Activated CD8-positive, alpha-beta T cell treated with anti-CD3 and anti-CD28 coated beads for 36 hours (primary cell): ENCODE data around the gene GALNT12. TPM values are rescaled to one million over a fixed set of nuclear protein-coding genes. Genes with fewer than 3 reads are reported as not detected.

Source experiments
- ATAC-seq: fragments of 200-7000 bp; cut with Tn5 transposase; one replicate; pipeline ENCODE4 v1.10.0; 2021; ENCODE audit warnings: mild to moderate bottlenecking, moderate library complexity
- CTCF ChIA-PET: fragments of 350-600 bp; sonication (Branson Sonifier 250); formaldehyde crosslinking; loops from one replicate; lab custom pipeline; 2021; ENCODE audit warnings: antibody characterized with exemption; lab: Charles Lee
- POLR2A ChIA-PET: fragments of 350-600 bp; sonication (Branson Sonifier 250); formaldehyde crosslinking; loops from one replicate; lab custom pipeline; 2021; ENCODE audit warnings: antibody characterized with exemption; lab: Charles Lee
- DNase-seq: peaks from one replicate; pipeline ENCODE4 v3.0.0-alpha.2; 2020
- H3K27ac Mint-ChIP-seq: one replicate; pipeline ENCODE4 v1.8.0; 2021; ENCODE audit warnings: mild to moderate bottlenecking, mixed read lengths
- H3K27me3 Mint-ChIP-seq: one replicate; pipeline ENCODE4 v1.8.0; 2021; ENCODE audit warnings: mixed read lengths
- H3K36me3 Mint-ChIP-seq: one replicate; pipeline ENCODE4 v1.8.0; 2021; ENCODE audit warnings: low read depth, mixed read lengths
- H3K4me1 Mint-ChIP-seq: one replicate; pipeline ENCODE4 v1.8.0; 2021; ENCODE audit warnings: low read depth, mixed read lengths
- H3K4me3 Mint-ChIP-seq: one replicate; pipeline ENCODE4 v1.8.0; 2021; ENCODE audit warnings: mild to moderate bottlenecking, moderate library complexity, mixed read lengths
- H3K9me3 Mint-ChIP-seq: one replicate; pipeline ENCODE4 v1.8.0; 2021; ENCODE audit warnings: mixed read lengths
- CTCF ChIP-seq: fragments of 200-600 bp; IDR thresholded peaks from one replicate; pipeline ENCODE4 v1.8.0; 2022; ENCODE audit warnings: antibody characterized with exemption, mild to moderate bottlenecking
- intact Hi-C: fragments of 100-400 bp; cut with micrococcal nuclease; formaldehyde crosslinking; loops from one replicate; pipeline ENCODE4 v1.10.0; 2022
- total RNA-seq, 2 experiments: library from RNA; stranded (reverse); gene quantifications; one replicate each; pipeline ENCODE4 v1.2.3, GENCODE V29; 2021

The GALNT12 gene
- total RNA-seq, 2 experiments from 2014 or later: 12.8 to 14.3 TPM

- ATAC-seq: no peak
- H3K27ac Mint-ChIP-seq: no peak overlapping the region
- H3K9me3 Mint-ChIP-seq: no peaks in the 10 kb centered on the region
- no peak for TF ChIP-seq CTCF
- H3K4me1 Mint-ChIP-seq: no peaks in the 10 kb centered on the region
- intact Hi-C loops: no loop called here
- peaks cover 14% of the 10 kb centered on the region for H3K36me3 Mint-ChIP-seq
- no peak for DNase-seq
- ChIA-PET CTCF (interaction anchor here (2.5 kb wide), 1 partner anchor 22 kb away, joined by 7 read pairs; no protein-coding TSS in a partner anchor), POLR2A (no interaction called here)
- H3K27me3 Mint-ChIP-seq: no peaks in the 10 kb centered on the region
- no peak overlapping the region for H3K4me3 Mint-ChIP-seq
These were observed 17.9 kb downstream of the GALNT12 start for GRCh38 chr9:98825414-98825813.

GRCh38 chr9:98826716-98827115 is 19.2 kb downstream of the GALNT12 start:
- Mint-ChIP-seq H3K4me1 (no peaks in the 10 kb centered on the region), H3K27me3 (no peaks in the 10 kb centered on the region), H3K36me3 (peaks cover 17% of the 10 kb centered on the region), H3K27ac (no peak overlapping the region), H3K4me3 (no peak overlapping the region), H3K9me3 (no peaks in the 10 kb centered on the region)
- CTCF ChIA-PET: interaction anchor here (2.0 kb wide), 1 partner anchor 21 kb away, joined by 10 read pairs; no protein-coding TSS in a partner anchor
- no peak for TF ChIP-seq CTCF
- ATAC-seq: no peak
- intact Hi-C loops: no loop called here
- no peak for DNase-seq
- POLR2A ChIA-PET: no interaction called here

GRCh38 chr9:98829766-98830165 is 22.3 kb downstream of the GALNT12 start:
- DNase-seq: no peak
- ChIA-PET CTCF (no interaction called here), POLR2A (no interaction called here)
- H3K4me1 Mint-ChIP-seq: no peaks in the 10 kb centered on the region
- H3K4me3 Mint-ChIP-seq: no peak overlapping the region
- no peak overlapping the region for H3K27ac Mint-ChIP-seq
- ATAC-seq: no peak
- H3K9me3 Mint-ChIP-seq: no peaks in the 10 kb centered on the region
- H3K36me3 Mint-ChIP-seq: peaks cover 15% of the 10 kb centered on the region
- H3K27me3 Mint-ChIP-seq: no peaks in the 10 kb centered on the region
- TF ChIP-seq CTCF: no peak
- intact Hi-C loops: no loop called here

- POLR2A ChIA-PET: no interaction called here
- ATAC-seq (no peak), DNase-seq (no peak)
- Mint-ChIP-seq H3K27me3 (no peaks in the 10 kb centered on the region), H3K27ac (no peak overlapping the region), H3K4me1 (no peaks in the 10 kb centered on the region), H3K36me3 (peaks cover 15% of the 10 kb centered on the region), H3K9me3 (no peaks in the 10 kb centered on the region), H3K4me3 (no peak overlapping the region)
- intact Hi-C loops: no loop called here
- TF ChIP-seq CTCF: no peak
- CTCF ChIA-PET: interaction anchor here (1.3 kb wide), 1 partner anchor 18 kb away, joined by 4 read pairs; no protein-coding TSS in a partner anchor
These were observed 23.1 kb downstream of the GALNT12 start for GRCh38 chr9:98830554-98830953.

GRCh38 chr9:98831696-98832095 is 24.2 kb downstream of the GALNT12 start:
- ChIA-PET POLR2A (no interaction called here), CTCF (interaction anchor here (1.8 kb wide), 1 partner anchor 16 kb away, joined by 4 read pairs; no protein-coding TSS in a partner anchor)
- Mint-ChIP-seq H3K4me3 (no peak overlapping the region), H3K27me3 (no peaks in the 10 kb centered on the region), H3K36me3 (peaks cover 15% of the 10 kb centered on the region), H3K27ac (no peak overlapping the region), H3K4me1 (no peaks in the 10 kb centered on the region), H3K9me3 (no peaks in the 10 kb centered on the region)
- ATAC-seq: no peak
- intact Hi-C loops: no loop called here
- DNase-seq: no peak
- no peak for TF ChIP-seq CTCF
